ENCODE results near the gene KIR3DL3.
"Not testable (repeated sequence)": the region's sequence is repeated elsewhere in the genome, so short reads cannot be mapped to it uniquely, and the experiment has no call there.

Gene KIR3DL3

GRCh38 chr19:54772666-54773065, 48.4 kb downstream of the KIR3DL3 start:
- in situ Hi-C loops (cut with MboI; ENCODE audit: low pct_unique_long_range_greater_than_20kb, low sequenced_read_pairs); DNase-seq: not testable (repeated sequence)

GRCh38 chr19:54775095-54775815, 51.0 kb downstream of the KIR3DL3 start:
- in situ Hi-C loops (cut with MboI; ENCODE audit: low pct_unique_long_range_greater_than_20kb, low sequenced_read_pairs); DNase-seq: not testable (repeated sequence)

- DNase-seq; in situ Hi-C loops (cut with MboI; ENCODE audit: low pct_unique_long_range_greater_than_20kb, low sequenced_read_pairs): not testable (repeated sequence)
Measured at GRCh38 chr19:54775830-54776229, 51.6 kb downstream of the KIR3DL3 start.

- in situ Hi-C loops (cut with MboI; ENCODE audit: low pct_unique_long_range_greater_than_20kb, low sequenced_read_pairs); DNase-seq: not testable (repeated sequence)
Measured at GRCh38 chr19:54777851-54778250, 53.6 kb downstream of the KIR3DL3 start.

GRCh38 chr19:54778896-54779295, 54.7 kb downstream of the KIR3DL3 start:
- in situ Hi-C loops (cut with MboI; ENCODE audit: low pct_unique_long_range_greater_than_20kb, low sequenced_read_pairs); DNase-seq: not testable (repeated sequence)

GRCh38 chr19:54782916-54783315, 58.7 kb downstream of the KIR3DL3 start:
- DNase-seq; in situ Hi-C loops (cut with MboI; ENCODE audit: low pct_unique_long_range_greater_than_20kb, low sequenced_read_pairs): not testable (repeated sequence)
